ENCODE results near the gene SPEF1. TPM values are rescaled to one million over a fixed set of nuclear protein-coding genes. Genes with fewer than 3 reads are reported as not detected.

Gene SPEF1
- total RNA-seq, 1 experiment from 2014 or later = 0.24 TPM

DNA sequence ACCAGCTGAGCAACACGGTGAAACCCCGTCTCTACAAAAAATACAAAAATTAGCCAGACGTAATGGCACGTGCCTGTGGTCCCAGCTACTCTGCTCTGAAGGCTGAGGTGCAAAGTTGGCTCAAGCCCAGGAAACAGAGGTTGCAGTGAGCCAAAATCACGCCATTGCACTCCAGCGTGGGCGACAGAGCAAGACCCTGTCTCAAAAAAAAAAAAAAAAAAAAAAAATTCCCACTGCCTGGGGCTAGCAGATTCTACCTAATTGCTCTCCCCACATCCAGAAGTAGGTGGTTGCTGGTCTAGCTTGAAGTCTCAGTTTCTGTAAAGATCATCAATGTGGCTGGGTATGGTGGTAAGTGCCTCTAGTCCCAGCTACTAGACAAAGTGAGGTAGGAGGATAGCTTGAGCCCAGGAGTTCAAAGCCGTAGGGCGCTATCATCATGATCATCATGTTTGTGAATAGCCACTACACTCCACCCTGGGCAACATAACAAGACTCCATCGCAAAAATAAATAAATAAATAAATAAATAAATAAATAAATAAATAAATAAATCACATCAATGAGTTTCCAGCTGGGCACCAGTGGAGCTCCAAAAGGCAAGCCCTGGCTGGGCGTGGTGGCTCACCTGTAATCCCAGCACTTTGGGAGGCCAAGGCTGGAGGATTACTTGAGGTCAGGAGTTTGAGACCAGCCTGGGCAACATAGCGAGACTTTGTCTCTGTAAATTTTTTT lies 32.8 kb upstream of the SPEF1 start:
- WGBS (ENCODE audit: extremely low coverage, insufficient read length, low lambda C conversion rate) = no CpG with 5 or more reads among the region's 12 CpGs
- H3K36me3 Mint-ChIP-seq (ENCODE audit: insufficient read depth in 1 of 3, low read depth in 3 of 3) = no peaks in the 10 kb centered on the region; a peak in 1 of 7 replicates
- H3K18ac ChIP-seq (ENCODE audit: insufficient read length, low read depth, low read length) = no peak overlapping the region

More for the DNA sequence above, 32.8 kb upstream of the SPEF1 start:
- H2BK15ac ChIP-seq (ENCODE audit: low read depth, low read length) = no peak overlapping the region
- no peak for TF ChIP-seq CTCF (conservative IDR thresholded peaks at IDR 0.05)
- H3K27ac ChIP-seq (ENCODE audit: insufficient read length, low read depth, low read length) = no peak overlapping the region
- no peaks in the 10 kb centered on the region for H3K79me2 ChIP-seq (ENCODE audit: insufficient read depth, low read length)
- no peak overlapping the region for H3K9ac ChIP-seq (ENCODE audit: extremely low read depth, insufficient read length, low read length)
- H4K8ac ChIP-seq (replicated peaks; ENCODE audit: insufficient read length, low read depth, low read length) = no peak overlapping the region
- H3K14ac ChIP-seq (ENCODE audit: insufficient read depth, low read length) = no peak overlapping the region
- H4K20me1 ChIP-seq (ENCODE audit: control insufficient read depth, insufficient read depth, insufficient read length) = no peaks in the 10 kb centered on the region
- H2AFZ ChIP-seq (ENCODE audit: low read length) = no peak overlapping the region
- no peaks in the 10 kb centered on the region; the same call in 1 of the 2 replicates for H3K4me1 ChIP-seq (ENCODE audit: insufficient read depth, low read length)
- H3K9me3 ChIP-seq (ENCODE audit: control insufficient read depth, low read depth, low read length) = no peaks in the 10 kb centered on the region
- H3T11ph ChIP-seq (ENCODE audit: low read length) = no peak overlapping the region
- H3K23me2 ChIP-seq (ENCODE audit: insufficient read length, low read depth, low read length, poor library complexity, severe bottlenecking) = no peaks in the 10 kb centered on the region
- no peak overlapping the region for H3K4ac ChIP-seq (ENCODE audit: low read depth, low read length)
- no peak for DNase-seq
- no peaks in the 10 kb centered on the region for H3K79me1 ChIP-seq (ENCODE audit: insufficient read depth, low read depth, low read length, poor library complexity, severe bottlenecking)
- no peak overlapping the region for H2BK12ac ChIP-seq (ENCODE audit: insufficient read length, low read depth, low read length)
- H3K27me3 ChIP-seq (ENCODE audit: insufficient read depth, low read length) = no peaks in the 10 kb centered on the region
- no peak overlapping the region for H3K4me3 Mint-ChIP-seq
- no peak overlapping the region for H2BK120ac ChIP-seq (ENCODE audit: low read depth, low read length, poor library complexity, severe bottlenecking)
- no peak overlapping the region for H2BK5ac ChIP-seq (ENCODE audit: insufficient read length, low read length)
- H2BK20ac ChIP-seq (ENCODE audit: low read depth, low read length, poor library complexity, severe bottlenecking) = no peak overlapping the region
- H3K23ac ChIP-seq (ENCODE audit: insufficient read length, low read depth, low read length) = no peak overlapping the region
- no peak overlapping the region for H3K4me2 ChIP-seq (ENCODE audit: insufficient read depth, insufficient read length, low read length)
- H4K5ac ChIP-seq (ENCODE audit: insufficient read length, low read depth, low read length) = no peak overlapping the region
- H4K91ac ChIP-seq (ENCODE audit: insufficient read length, low read depth, low read length) = no peak overlapping the region
- no peak overlapping the region for H3K56ac ChIP-seq (ENCODE audit: insufficient read length, low read depth, low read length)
- H3K9me3 Mint-ChIP-seq = no peaks in the 10 kb centered on the region
- no peak overlapping the region for H2AK5ac ChIP-seq (ENCODE audit: insufficient read length, low read length)
- H3K4me1 Mint-ChIP-seq = peaks cover 15 to 24% of the 10 kb centered on the region in 2 experiments
- H3K27ac Mint-ChIP-seq = no peak overlapping the region
- peaks cover 4% of the 10 kb centered on the region for H3K27me3 Mint-ChIP-seq (ENCODE audit: low read depth)

Data from H9 (cell line).